BLaER1 (cell line): Measurements from ENCODE around the gene NACC2.

Source experiments
- H3K27ac ChIP-seq: shearing (Covaris generic); formaldehyde crosslinking; 2 replicates; pipeline ENCODE4 v1.8.1; 2022
- H3K27me3 ChIP-seq: shearing (Covaris generic); formaldehyde crosslinking; 2 replicates; pipeline ENCODE4 v1.8.1; 2022
- H3K36me3 ChIP-seq: shearing (Covaris generic); formaldehyde crosslinking; 2 replicates; pipeline ENCODE4 v1.8.1; 2022
- H3K4me1 ChIP-seq: shearing (Covaris generic); formaldehyde crosslinking; 2 replicates; pipeline ENCODE4 v1.8.1; 2022
- H3K4me2 ChIP-seq: shearing (Covaris generic); formaldehyde crosslinking; 2 replicates; pipeline ENCODE4 v1.8.1; 2022
- H3K4me3 ChIP-seq: shearing (Covaris generic); formaldehyde crosslinking; 2 replicates; pipeline ENCODE4 v1.8.1; 2022
- H3K9ac ChIP-seq: shearing (Covaris generic); formaldehyde crosslinking; 2 replicates; pipeline ENCODE4 v1.8.1; 2022
- H3K9me3 ChIP-seq: shearing (Covaris generic); formaldehyde crosslinking; 2 replicates; pipeline ENCODE4 v1.8.1; 2022
- H4K20me1 ChIP-seq: shearing (Covaris generic); formaldehyde crosslinking; 2 replicates; pipeline ENCODE4 v1.8.1; 2022
- Cebpa-rat ChIP-seq: shearing (Covaris generic); IDR thresholded peaks from 2 replicates; pipeline ENCODE4 v1.8.1; 2022

The NACC2 gene

DNA sequence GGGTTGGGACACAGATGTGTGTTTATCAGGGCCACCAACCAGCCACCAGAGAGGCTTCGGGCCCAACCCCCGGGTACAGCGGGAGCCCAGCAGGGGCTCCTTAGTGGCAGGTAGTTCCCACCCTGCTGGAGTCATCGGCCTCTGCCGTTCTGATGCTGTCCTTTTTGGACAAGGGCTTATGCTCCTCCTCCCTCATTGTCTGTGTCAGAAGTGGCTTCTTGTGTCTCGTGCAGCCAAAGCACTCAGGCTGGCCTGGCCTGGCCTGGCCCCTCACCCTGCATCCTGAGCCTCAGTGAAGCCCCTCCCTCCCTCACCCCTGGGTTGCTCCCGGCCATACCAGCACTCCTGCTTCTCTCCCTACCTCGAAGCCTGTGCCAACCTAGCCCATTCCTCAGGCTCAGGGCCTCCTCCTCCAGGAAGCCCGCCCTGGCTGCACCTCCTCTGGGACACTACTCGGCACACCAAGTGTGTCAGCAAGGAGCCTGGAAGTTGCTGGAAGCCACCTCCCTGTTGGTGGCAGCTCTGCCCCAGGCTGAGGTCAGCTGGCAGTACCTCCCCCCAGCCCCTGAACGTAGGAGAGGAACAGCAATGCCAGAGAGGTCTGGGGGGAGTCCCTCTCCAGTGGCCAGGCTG is 129.8 kb downstream of the NACC2 start:
- Histone ChIP-seq H3K4me2 (peak overlapping the region; percentile 75), H3K4me3 (no peak overlapping the region), H3K27ac (peak overlapping the region; percentile 63; the same call in 1 of the 2 replicates), H3K4me1 (peaks cover 87% of the 10 kb centered on the region), H4K20me1 (peaks cover 5% of the 10 kb centered on the region), H3K9ac (no peak overlapping the region), H3K27me3 (no peaks in the 10 kb centered on the region), H3K9me3 (no peaks in the 10 kb centered on the region), H3K36me3 (no peaks in the 10 kb centered on the region)
- TF ChIP-seq Cebpa-rat, result no peak

DNA sequence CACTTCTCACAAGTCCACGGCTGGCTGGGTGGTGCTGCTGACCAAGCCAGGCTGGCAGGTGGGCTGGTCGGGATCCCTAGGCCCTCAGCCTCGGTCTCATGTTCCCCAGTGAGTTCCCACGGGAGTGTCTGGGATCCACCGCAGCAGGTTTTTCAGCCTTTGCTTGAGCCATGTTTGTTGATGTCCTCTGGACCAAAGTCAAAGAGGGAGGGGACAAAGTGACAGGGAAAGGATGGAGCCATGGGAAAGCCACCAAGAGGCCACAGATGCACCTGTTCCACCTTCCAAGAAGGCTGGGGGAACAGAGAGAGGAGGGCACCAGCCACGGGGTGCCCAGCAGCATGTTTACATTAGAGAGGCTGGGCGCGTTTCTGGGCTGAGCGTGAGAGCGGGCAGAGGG is 131.2 kb downstream of the NACC2 start:
- H3K36me3 ChIP-seq, result peaks cover under 1% of the 10 kb centered on the region; the same call in 1 of the 2 replicates
- no peak overlapping the region for H3K9ac ChIP-seq
- H3K9me3 ChIP-seq, result no peaks in the 10 kb centered on the region
- H3K27ac ChIP-seq, result peak overlapping the region; percentile 63; the same call in 1 of the 2 replicates
- H4K20me1 ChIP-seq, result peaks cover 18% of the 10 kb centered on the region
- H3K4me2 ChIP-seq, result peak overlapping the region; percentile 75
- peaks cover 90% of the 10 kb centered on the region for H3K4me1 ChIP-seq
- TF ChIP-seq Cebpa-rat, result no peak
- H3K4me3 ChIP-seq, result no peak overlapping the region
- no peaks in the 10 kb centered on the region for H3K27me3 ChIP-seq

DNA sequence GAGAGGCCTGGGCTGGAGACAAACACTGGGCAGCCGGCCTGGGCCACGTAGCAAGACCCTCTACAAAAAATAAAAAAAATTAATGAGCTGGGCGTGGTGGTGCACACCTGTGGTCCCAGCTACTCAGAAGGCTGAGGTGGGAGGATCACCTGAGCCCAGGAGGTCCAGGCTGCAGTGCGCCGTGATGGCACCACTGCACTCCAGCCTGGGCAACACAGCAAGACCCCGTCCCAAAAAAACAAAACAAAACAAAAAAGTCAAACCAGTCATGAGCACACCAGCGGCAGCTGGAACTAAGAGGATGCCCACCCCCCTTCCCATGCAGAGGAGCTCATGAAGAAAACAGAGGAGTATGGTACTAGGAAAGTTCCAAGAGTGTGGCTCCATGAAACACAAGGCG is 131.8 kb downstream of the NACC2 start:
- Histone ChIP-seq H3K4me3 (no peak overlapping the region), H3K9me3 (no peaks in the 10 kb centered on the region), H3K27ac (no peak overlapping the region), H3K9ac (no peak overlapping the region), H4K20me1 (peaks cover 24% of the 10 kb centered on the region), H3K4me2 (peak overlapping the region; percentile 75), H3K27me3 (no peaks in the 10 kb centered on the region), H3K4me1 (peaks cover 90% of the 10 kb centered on the region), H3K36me3 (peaks cover 7% of the 10 kb centered on the region; the same call in 1 of the 2 replicates)
- no peak for TF ChIP-seq Cebpa-rat

DNA sequence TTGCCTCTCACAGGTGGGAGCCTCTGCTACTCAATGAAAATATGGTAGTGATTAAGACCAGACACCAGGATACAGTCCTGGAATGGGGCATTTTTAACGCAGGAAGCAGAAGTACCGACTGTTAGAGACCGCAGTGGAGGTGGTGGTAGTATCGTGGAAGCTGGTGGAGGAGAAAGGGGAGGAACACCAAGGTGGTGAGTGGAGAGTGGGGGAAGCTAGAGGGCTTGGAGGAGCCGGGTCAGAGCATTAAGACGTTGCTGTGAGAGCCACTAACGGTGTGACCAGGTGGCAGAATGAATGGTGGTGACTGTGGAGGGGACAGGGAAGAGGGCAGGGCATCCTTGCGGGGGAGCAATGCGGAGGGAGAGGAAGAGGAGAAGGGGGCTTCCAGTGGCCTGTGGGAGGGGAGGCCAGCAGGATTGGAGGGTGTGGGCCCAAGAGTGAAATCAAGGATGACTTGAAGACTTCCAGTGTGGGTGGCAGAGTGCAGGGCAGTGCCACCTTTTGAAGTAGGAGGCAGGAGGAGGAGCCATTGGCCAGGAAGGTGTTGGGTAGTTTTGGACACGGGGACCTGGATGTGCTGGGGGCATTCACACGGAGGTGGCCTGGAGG is 132.3 kb downstream of the NACC2 start:
- H3K36me3 ChIP-seq, result peaks cover 8% of the 10 kb centered on the region; the same call in 1 of the 2 replicates
- H3K27ac ChIP-seq, result no peak overlapping the region
- peaks cover 29% of the 10 kb centered on the region for H4K20me1 ChIP-seq
- no peak for TF ChIP-seq Cebpa-rat
- H3K9ac ChIP-seq, result no peak overlapping the region
- H3K4me2 ChIP-seq, result peak overlapping the region; percentile 75
- peaks cover 88% of the 10 kb centered on the region for H3K4me1 ChIP-seq
- no peaks in the 10 kb centered on the region for H3K9me3 ChIP-seq
- no peaks in the 10 kb centered on the region for H3K27me3 ChIP-seq
- no peak overlapping the region for H3K4me3 ChIP-seq

DNA sequence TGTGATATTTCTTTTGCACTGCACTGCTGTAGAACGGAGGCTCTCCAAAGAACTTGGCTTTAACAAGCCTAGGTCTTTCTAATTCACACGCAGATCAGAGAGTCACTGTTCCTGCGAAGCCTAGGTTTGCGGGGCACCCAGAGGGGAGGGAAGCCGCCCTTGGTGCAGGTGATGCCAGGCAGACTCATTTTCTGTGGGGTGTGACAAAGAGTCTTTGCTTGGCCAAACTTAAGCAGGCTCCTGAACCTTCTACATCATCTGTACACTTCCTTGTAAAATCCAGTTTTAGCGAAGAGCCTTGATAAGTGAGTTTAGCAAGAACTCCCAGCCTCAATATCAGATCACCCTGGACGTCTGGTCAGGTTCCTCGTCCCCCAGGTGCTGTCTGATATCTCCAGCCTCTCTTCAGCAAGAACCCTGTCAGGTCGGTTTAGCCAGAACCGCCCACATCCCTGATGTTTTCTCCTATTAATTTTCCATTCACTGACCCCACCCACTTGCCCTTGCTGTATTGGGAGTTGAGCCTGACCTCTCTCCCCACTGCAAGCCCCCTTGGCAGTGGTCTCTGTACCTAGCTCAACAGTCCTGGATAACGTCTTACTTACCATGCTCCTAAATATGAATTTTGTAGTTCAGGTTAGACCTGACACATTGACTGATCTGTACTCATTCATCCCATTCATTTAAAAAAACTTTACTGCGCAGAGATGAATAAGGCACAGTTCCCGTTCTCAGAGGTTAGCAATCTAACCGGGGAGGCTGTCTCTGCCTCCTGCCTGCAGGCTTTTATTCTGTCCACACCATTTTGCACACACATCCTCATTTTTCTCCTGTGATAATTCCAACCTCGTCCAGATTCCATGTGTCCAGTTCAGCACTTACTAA is 133.0 kb downstream of the NACC2 start:
- Histone ChIP-seq H4K20me1 (peaks cover 37% of the 10 kb centered on the region), H3K4me1 (peaks cover 80% of the 10 kb centered on the region), H3K27ac (no peak overlapping the region), H3K4me2 (peak overlapping the region; percentile 75), H3K9me3 (no peaks in the 10 kb centered on the region), H3K36me3 (peaks cover 8% of the 10 kb centered on the region; the same call in 1 of the 2 replicates), H3K9ac (no peak overlapping the region), H3K27me3 (no peaks in the 10 kb centered on the region), H3K4me3 (no peak overlapping the region)
- no peak for TF ChIP-seq Cebpa-rat

DNA sequence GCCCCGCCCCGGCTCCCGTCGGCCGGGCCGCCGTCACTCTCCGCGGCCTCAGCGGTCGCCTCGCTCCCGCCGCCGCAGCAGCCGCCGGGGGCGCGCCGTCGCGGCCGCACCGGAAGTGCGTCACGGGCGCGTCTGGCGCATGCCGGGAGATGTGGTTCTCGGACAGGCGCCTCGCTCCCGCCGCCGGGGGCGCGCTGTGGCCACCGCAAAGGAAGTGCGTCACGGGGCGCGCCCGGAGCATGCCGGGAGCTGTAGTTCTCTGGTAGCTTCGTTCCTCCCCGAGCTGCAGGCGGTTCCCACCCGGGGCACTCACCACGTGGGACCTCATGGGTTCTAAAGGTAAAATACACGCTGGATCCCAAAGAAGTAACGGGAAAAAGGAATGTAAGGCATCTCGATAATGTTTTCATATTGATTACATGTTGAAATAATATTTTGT is 133.8 kb downstream of the NACC2 start, which contains the start of gene UBAC1:
TSS of gene UBAC1 (minus strand) at position 97 of the 439 bp plus-strand sequence. CDS start 211 bp downstream, outside the sequence.
- Histone ChIP-seq H3K9me3 (no peaks in the 10 kb centered on the region), H3K27me3 (no peaks in the 10 kb centered on the region), H3K36me3 (peaks cover 16% of the 10 kb centered on the region), H4K20me1 (peaks cover 45% of the 10 kb centered on the region), H3K9ac (peak within 1 kb of the TSS; percentile 90), H3K4me3 (peak within 1 kb of the TSS; percentile 92), H3K4me2 (peak within 1 kb of the TSS; percentile 93), H3K4me1 (peaks cover 73% of the 10 kb centered on the region), H3K27ac (peak within 1 kb of the TSS; percentile 82)
- no peak for TF ChIP-seq Cebpa-rat

DNA sequence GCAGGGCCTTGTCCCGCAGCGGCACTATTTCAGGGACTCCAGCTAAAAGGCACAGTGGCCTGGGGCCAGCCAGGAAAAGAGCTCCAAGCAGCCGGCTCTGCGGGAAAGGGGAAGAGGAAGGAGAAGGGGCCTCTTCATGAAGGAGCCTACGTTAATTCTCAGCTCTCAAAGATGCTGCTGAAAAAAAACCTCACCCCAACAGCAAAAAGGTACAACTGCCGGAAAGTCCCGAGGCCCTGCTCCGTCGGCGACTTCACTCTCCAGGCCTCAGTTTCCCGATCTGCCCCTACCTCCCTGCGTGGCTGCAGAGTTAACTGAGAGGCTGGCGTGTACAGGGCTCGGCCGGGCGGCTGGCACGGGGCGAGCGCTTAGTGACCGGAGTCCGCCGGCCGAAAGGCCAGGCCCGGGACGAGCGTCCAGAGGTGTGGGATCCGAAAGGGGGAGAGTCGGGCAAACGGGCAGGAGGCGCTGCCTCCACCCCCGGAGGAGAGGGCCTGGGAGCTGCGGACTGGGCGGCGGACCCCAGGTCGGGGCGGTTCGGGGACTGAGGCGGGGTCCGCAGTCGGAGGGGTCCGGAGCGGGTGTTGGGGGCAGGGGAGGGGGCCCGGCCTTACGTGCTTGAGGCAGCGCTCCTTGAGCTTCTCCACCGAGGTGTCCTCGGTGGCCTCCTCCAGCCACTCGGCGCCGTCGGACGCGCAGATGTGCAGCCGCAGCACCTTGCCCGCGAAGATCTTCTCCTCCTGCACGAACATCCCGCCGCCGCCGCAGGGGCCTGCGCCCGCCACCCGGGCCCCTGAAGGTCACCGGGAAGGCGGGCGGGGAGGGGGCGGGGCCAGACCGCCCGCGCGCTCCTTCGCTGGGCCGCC is 134.4 kb downstream of the NACC2 start:
- Histone ChIP-seq H3K4me2 (peak overlapping the region; percentile 93), H3K27ac (peak overlapping the region; percentile 82), H3K4me3 (peak overlapping the region; percentile 92), H3K27me3 (no peaks in the 10 kb centered on the region), H3K4me1 (peaks cover 68% of the 10 kb centered on the region), H4K20me1 (peaks cover 51% of the 10 kb centered on the region), H3K9ac (peak overlapping the region; percentile 90), H3K9me3 (no peaks in the 10 kb centered on the region), H3K36me3 (peaks cover 22% of the 10 kb centered on the region)
- TF ChIP-seq Cebpa-rat, result no peak

DNA sequence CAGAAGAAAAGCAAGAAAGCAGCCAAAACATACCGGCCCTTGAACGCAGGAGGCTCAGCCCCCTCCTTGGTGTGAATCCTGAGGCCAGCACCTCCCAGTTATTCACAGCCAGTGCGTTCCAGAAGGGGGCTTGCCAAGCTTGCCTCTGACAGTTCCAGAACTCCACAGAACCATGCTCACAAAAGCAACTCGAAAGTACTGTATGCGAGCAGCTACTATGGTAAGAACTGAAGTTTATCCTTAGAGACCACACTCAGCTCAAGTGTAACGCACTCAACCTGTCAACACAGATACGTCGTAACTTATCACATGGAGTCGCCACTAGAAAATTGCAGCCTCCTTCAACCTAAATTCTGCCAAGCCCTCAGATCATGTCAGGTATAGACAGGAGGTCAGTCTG is 135.3 kb downstream of the NACC2 start:
- peaks cover 30% of the 10 kb centered on the region for H3K36me3 ChIP-seq
- peak overlapping the region; percentile 92 for H3K4me3 ChIP-seq
- H3K4me2 ChIP-seq, result peak overlapping the region; percentile 93
- no peaks in the 10 kb centered on the region for H3K27me3 ChIP-seq
- peaks cover 59% of the 10 kb centered on the region for H3K4me1 ChIP-seq
- peaks cover 59% of the 10 kb centered on the region for H4K20me1 ChIP-seq
- H3K9me3 ChIP-seq, result no peaks in the 10 kb centered on the region
- H3K27ac ChIP-seq, result no peak overlapping the region
- H3K9ac ChIP-seq, result peak overlapping the region; percentile 90
- no peak for TF ChIP-seq Cebpa-rat

DNA sequence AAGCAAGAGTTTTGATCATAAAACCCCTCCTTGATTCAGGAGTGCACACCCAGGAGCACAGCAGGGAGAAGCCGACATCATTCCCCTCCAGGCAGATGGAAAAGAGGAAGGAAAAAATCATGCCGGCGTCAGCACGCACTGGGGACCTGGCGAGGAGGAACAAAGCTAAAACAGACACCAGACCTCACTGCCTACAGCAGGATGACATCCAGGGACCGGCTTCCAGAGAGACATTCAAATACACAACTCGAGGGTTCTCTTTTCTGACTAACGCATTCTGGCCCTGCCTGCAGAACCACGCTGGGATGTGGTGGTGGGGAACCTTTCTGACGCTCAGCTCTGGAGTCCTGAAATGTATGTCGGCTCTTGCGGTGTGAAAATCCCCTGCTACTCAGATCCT is 136.6 kb downstream of the NACC2 start:
- Histone ChIP-seq H3K27me3 (no peaks in the 10 kb centered on the region), H3K4me3 (no peak overlapping the region), H3K9ac (no peak overlapping the region), H3K9me3 (no peaks in the 10 kb centered on the region), H4K20me1 (peaks cover 66% of the 10 kb centered on the region), H3K36me3 (peaks cover 43% of the 10 kb centered on the region), H3K27ac (no peak overlapping the region), H3K4me1 (peaks cover 46% of the 10 kb centered on the region), H3K4me2 (no peak overlapping the region)
- TF ChIP-seq Cebpa-rat, result no peak
